Fibroblast of lung (primary cell): Measurements from ENCODE around the gene DDX59.

Experiments
- CTCF ChIP-seq, 2 donors: IDR thresholded peaks in 1 of 2; conservative IDR thresholded peaks in 1 of 2; 1 replicate in 1 of 2; 2 replicates in 1 of 2; pipeline ENCODE4 v1.5.1; 2011 to 2012; ENCODE audit warnings: low read length in 2 of 2, control low read depth in 1 of 2, inconsistent platforms in 1 of 2, low read depth in 1 of 2, mild to moderate bottlenecking in 1 of 2
- EZH2 ChIP-seq: IDR thresholded peaks from 2 replicates; pipeline ENCODE4 v1.5.1; 2012; ENCODE audit warnings: low read length, control low read depth, mild to moderate bottlenecking; ENCODE audit errors: missing control alignments

GRCh38 chr1:200620273-200621131 is 49.2 kb downstream of the DDX59 start, which contains the start of gene KIF14:
- TF ChIP-seq CTCF (conservative IDR thresholded peaks at IDR 0.05 in 1 of 2, IDR thresholded peaks at IDR 0.05 in 1 of 2; ENCODE audit: low read depth in 1 of 2, low read length in 2 of 2) (no peak), EZH2 (no peak)
